K562 (cell line): ENCODE results near the gene EIF1. TPM values are rescaled to one million over a fixed set of nuclear protein-coding genes. Genes with fewer than 3 reads are reported as not detected.

Experiments
- CBX1 ChIP-seq: sonication (generic); IDR thresholded peaks from 2 replicates; pipeline ENCODE4 v1.6.1; 2016; ENCODE audit warnings: antibody characterized with exemption, low read depth, mild to moderate bottlenecking
- CSDE1 ChIP-seq, 2 experiments: fragments of 450-650 bp; IDR thresholded peaks; 2 replicates each; pipeline ENCODE4 v1.6.1; 2016; ENCODE audit warnings: mild to moderate bottlenecking in 1 of 2
- E2F1 ChIP-seq: sonication (generic); formaldehyde crosslinking; IDR thresholded peaks from 2 replicates; pipeline ENCODE4 v1.8.1; 2023; ENCODE audit warnings: mild to moderate bottlenecking, missing genetic modification reagents, moderate library complexity
- ETV1 ChIP-seq: fragments of 450-650 bp; conservative IDR thresholded peaks from 2 replicates; pipeline ENCODE4 v1.6.1; 2016; ENCODE audit warnings: missing genetic modification characterization, control low read depth, low read depth, missing compliant biosample characterization
- HDAC3 ChIP-seq: fragments of 450-650 bp; IDR thresholded peaks from 2 replicates; pipeline ENCODE4 v1.6.1; 2018; ENCODE audit warnings: borderline replicate concordance, mild to moderate bottlenecking, moderate library complexity; ENCODE audit not compliant: partially characterized antibody
- JUNB ChIP-seq: fragments of 450-650 bp; formaldehyde crosslinking; conservative IDR thresholded peaks from 2 replicates; pipeline ENCODE4 v1.4.0; 2020; ENCODE audit warnings: mild to moderate bottlenecking
- MBD2 ChIP-seq: sonication (generic); IDR thresholded peaks from 2 replicates; pipeline ENCODE4 v1.6.1; 2016; ENCODE audit warnings: low read depth, borderline replicate concordance
- PURB ChIP-seq: sonication (generic); formaldehyde crosslinking; IDR thresholded peaks from 2 replicates; pipeline ENCODE4 v1.9.0; 2021; ENCODE audit warnings: low read depth, mild to moderate bottlenecking, missing genetic modification reagents
- SMAD4 ChIP-seq: fragments of 250-450 bp; sonication (Bioruptor Pico); conservative IDR thresholded peaks from 2 replicates; pipeline ENCODE4 v1.8.0; 2021; ENCODE audit warnings: inconsistent platforms, mild to moderate bottlenecking, moderate library complexity
- SMARCC2 ChIP-seq: fragments of 450-650 bp; IDR thresholded peaks from 2 replicates; pipeline ENCODE4 v1.6.1; 2017; ENCODE audit warnings: antibody characterized with exemption, moderate library complexity, mild to moderate bottlenecking, low read depth
- TAF1 ChIP-seq: IDR thresholded peaks from 2 replicates; pipeline ENCODE4 v1.6.1; 2011; ENCODE audit warnings: mild to moderate bottlenecking, low read length, moderate library complexity; ENCODE audit not compliant: insufficient read depth, control insufficient read depth, severe bottlenecking; ENCODE audit errors: extremely low read depth
- ZC3H11A ChIP-seq: IDR thresholded peaks from 2 replicates; pipeline ENCODE4 v1.6.1; 2012; ENCODE audit warnings: low read depth, low read length, improper control_type of control experiment
- ZNF224 ChIP-seq: sonication (generic); formaldehyde crosslinking; IDR thresholded peaks from 2 replicates; pipeline ENCODE4 v1.8.0; 2022; ENCODE audit warnings: mild to moderate bottlenecking, missing genetic modification reagents
- ZNF561 ChIP-seq: fragments of 450-650 bp; formaldehyde crosslinking; conservative IDR thresholded peaks from 2 replicates; pipeline ENCODE4 v1.4.0; 2020; ENCODE audit warnings: mild to moderate bottlenecking, moderate library complexity
- polyA plus RNA-seq, 8 experiments: library from polyadenylated mRNA; depleted of rRNA in 4 of 8; stranded (reverse) in 5 of 8; unstranded in 3 of 8; fragments of >200 nt; fragmentation: Nextera tagmentation in 2 of 8; fragmentation: Illumina TruSeq in 1 of 8; extraction: Ambion mirVana in 2 of 8; extraction: Trizol in 1 of 8; gene quantifications; 2 replicates each; pipeline versions ENCODE4 v1.2.1 to v1.2.3, GENCODE V29; 2011 to 2014; ENCODE audit warnings: inconsistent platforms in 1 of 8, missing spikeins in 1 of 8
- total RNA-seq, 7 experiments: library from RNA; depleted of rRNA in 6 of 7; stranded (reverse); fragments of >200 nt in 6 of 7; fragmentation: Illumina TruSeq in 2 of 7; extraction: Trizol in 2 of 7; gene quantifications; 2 replicates each; pipeline versions ENCODE4 v1.2.1 to v1.2.3, GENCODE V29; 2011 to 2021; ENCODE audit warnings: low replicate concordance in 1 of 7
- TF ChIP-seq, protein P1 (sequence below), 2 experiments: fragments of 450-650 bp; formaldehyde crosslinking in 1 of 2; IDR thresholded peaks; 2 replicates each; pipeline versions ENCODE4 v1.4.0 to v1.6.1; 2014 to 2020; ENCODE audit warnings: mild to moderate bottlenecking in 2 of 2, borderline replicate concordance in 1 of 2, low read depth in 1 of 2
- TF ChIP-seq, protein P2 (sequence below): fragments of 450-650 bp; IDR thresholded peaks from 2 replicates; pipeline ENCODE4 v1.6.1; 2016; ENCODE audit warnings: mild to moderate bottlenecking

Gene EIF1
- total and polyA plus RNA-seq, 9 of the 15 experiments (the other 6 are each of a cell fraction or from before 2014, with no cell fraction given), result 67.0 to 1,204 (median 320) TPM

DNA sequence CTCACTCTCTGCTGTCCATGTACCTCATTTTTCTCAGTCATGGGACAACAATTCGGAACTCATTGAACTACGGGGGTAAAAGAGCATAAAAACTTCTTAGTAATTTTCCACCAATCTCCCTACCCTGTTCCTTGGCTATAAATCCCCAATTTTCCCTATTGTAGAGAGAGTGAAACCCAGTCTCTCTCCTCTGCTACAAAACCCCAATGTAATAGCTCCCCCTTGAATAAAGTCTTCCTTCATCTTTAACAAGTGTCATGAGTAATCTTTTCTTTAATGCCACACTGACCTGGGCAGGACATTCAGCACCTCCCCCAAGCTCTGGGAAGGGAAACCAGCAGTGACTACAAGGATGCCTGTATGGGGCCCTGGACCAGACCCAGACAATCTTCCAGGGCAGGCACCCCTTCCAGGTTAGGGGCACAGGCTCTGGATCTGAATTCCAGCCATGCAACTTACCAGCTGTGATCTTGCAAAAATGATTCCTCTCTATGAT is 10.2 kb upstream of the EIF1 start (continued):
- TF ChIP-seq PURB (CRISPR knock-in tag) (no peak), ZNF561 (CRISPR knock-in tag) (peak; percentile 96), ZNF224 (CRISPR knock-in tag) (no peak), CBX1 (peak; percentile 100), E2F1 (CRISPR knock-in tag) (no peak; the same call in 1 of the 2 replicates), MBD2 (peak; percentile 89), SMAD4 (CRISPR knock-in tag) (no peak), JUNB (CRISPR knock-in tag) (peak; percentile 20; the same call in 1 of the 2 replicates), TAF1 (peak; percentile 36), HDAC3 (peak; percentile 61), CSDE1 (IDR thresholded peaks at IDR 0.05) (peak in 1 of 2 experiments; percentile 98; a peak in 2 of 4 replicates), ZC3H11A (no peak), ETV1 (tag) (0 out of 2 replicates have a peak, but pooled peaks have one; percentile 4), SMARCC2 (no peak)
- TF ChIP-seq, protein P1, sequence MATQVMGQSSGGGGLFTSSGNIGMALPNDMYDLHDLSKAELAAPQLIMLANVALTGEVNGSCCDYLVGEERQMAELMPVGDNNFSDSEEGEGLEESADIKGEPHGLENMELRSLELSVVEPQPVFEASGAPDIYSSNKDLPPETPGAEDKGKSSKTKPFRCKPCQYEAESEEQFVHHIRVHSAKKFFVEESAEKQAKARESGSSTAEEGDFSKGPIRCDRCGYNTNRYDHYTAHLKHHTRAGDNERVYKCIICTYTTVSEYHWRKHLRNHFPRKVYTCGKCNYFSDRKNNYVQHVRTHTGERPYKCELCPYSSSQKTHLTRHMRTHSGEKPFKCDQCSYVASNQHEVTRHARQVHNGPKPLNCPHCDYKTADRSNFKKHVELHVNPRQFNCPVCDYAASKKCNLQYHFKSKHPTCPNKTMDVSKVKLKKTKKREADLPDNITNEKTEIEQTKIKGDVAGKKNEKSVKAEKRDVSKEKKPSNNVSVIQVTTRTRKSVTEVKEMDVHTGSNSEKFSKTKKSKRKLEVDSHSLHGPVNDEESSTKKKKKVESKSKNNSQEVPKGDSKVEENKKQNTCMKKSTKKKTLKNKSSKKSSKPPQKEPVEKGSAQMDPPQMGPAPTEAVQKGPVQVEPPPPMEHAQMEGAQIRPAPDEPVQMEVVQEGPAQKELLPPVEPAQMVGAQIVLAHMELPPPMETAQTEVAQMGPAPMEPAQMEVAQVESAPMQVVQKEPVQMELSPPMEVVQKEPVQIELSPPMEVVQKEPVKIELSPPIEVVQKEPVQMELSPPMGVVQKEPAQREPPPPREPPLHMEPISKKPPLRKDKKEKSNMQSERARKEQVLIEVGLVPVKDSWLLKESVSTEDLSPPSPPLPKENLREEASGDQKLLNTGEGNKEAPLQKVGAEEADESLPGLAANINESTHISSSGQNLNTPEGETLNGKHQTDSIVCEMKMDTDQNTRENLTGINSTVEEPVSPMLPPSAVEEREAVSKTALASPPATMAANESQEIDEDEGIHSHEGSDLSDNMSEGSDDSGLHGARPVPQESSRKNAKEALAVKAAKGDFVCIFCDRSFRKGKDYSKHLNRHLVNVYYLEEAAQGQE (IDR thresholded peaks at IDR 0.05; ENCODE audit: borderline replicate concordance), result no peak
- TF ChIP-seq, protein P1 (CRISPR knock-in tag; IDR thresholded peaks at IDR 0.05; ENCODE audit: low read depth), result 0 out of 2 replicates have a peak, but pooled peaks have one; percentile 69
- TF ChIP-seq, protein P2, sequence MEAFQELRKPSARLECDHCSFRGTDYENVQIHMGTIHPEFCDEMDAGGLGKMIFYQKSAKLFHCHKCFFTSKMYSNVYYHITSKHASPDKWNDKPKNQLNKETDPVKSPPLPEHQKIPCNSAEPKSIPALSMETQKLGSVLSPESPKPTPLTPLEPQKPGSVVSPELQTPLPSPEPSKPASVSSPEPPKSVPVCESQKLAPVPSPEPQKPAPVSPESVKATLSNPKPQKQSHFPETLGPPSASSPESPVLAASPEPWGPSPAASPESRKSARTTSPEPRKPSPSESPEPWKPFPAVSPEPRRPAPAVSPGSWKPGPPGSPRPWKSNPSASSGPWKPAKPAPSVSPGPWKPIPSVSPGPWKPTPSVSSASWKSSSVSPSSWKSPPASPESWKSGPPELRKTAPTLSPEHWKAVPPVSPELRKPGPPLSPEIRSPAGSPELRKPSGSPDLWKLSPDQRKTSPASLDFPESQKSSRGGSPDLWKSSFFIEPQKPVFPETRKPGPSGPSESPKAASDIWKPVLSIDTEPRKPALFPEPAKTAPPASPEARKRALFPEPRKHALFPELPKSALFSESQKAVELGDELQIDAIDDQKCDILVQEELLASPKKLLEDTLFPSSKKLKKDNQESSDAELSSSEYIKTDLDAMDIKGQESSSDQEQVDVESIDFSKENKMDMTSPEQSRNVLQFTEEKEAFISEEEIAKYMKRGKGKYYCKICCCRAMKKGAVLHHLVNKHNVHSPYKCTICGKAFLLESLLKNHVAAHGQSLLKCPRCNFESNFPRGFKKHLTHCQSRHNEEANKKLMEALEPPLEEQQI, result peak; percentile 65; the same call in 1 of the 2 replicates
